ENCODE results near the gene RAB20. TPM values are rescaled to one million over a fixed set of nuclear protein-coding genes. Genes with fewer than 3 reads are reported as not detected.

The RAB20 gene
- polyA plus RNA-seq, 1 donor from 2014 or later = not detected

GRCh38 chr13:110503037-110503901 lies 58.3 kb downstream of the RAB20 start:
- H4K20me1 ChIP-seq (ENCODE audit: insufficient read depth) = no peaks in the 10 kb centered on the region
- H3K27me3 ChIP-seq (ENCODE audit: insufficient read depth, low read depth, low read length) = no peaks in the 10 kb centered on the region
- H3F3A ChIP-seq (ENCODE audit: insufficient read depth, low read length, poor library complexity, severe bottlenecking) = no peaks in the 10 kb centered on the region
- no peak overlapping the region for H3K27ac ChIP-seq (ENCODE audit: low read length)
- H3K9me3 ChIP-seq (ENCODE audit: low read length) = no peaks in the 10 kb centered on the region
- H3K4me2 ChIP-seq (ENCODE audit: low read length) = no peak overlapping the region
- H3K79me2 ChIP-seq (replicated peaks; ENCODE audit: insufficient read depth, low read length) = no peaks in the 10 kb centered on the region
- no peak overlapping the region for H3K9ac ChIP-seq (ENCODE audit: low read length)
- no peaks in the 10 kb centered on the region for H3K9me2 ChIP-seq (ENCODE audit: insufficient read depth, low read length)
- H3K36me3 ChIP-seq (ENCODE audit: insufficient read depth, low read length) = no peaks in the 10 kb centered on the region
- no peak for TF ChIP-seq EP300 (conservative IDR thresholded peaks at IDR 0.05; ENCODE audit: poor library complexity, severe bottlenecking)
- no peak for TF ChIP-seq EZH2 (IDR thresholded peaks at IDR 0.05; ENCODE audit: borderline replicate concordance, insufficient read depth, low read length, poor library complexity, severe bottlenecking)
- TF ChIP-seq REST (IDR thresholded peaks at IDR 0.05; ENCODE audit: borderline replicate concordance) = no peak
- TF ChIP-seq POLR2AphosphoS5 (IDR thresholded peaks at IDR 0.05) = no peak
- no peak overlapping the region for H3K4me3 ChIP-seq (ENCODE audit: low read length)
- H2AFZ ChIP-seq (ENCODE audit: low read depth, low read length) = no peak overlapping the region

- no peak overlapping the region for H3K27ac ChIP-seq (ENCODE audit: low read length)
- no peaks in the 10 kb centered on the region for H3K36me3 ChIP-seq (ENCODE audit: insufficient read depth, low read length)
- no peaks in the 10 kb centered on the region for H3K79me2 ChIP-seq (replicated peaks; ENCODE audit: insufficient read depth, low read length)
- no peaks in the 10 kb centered on the region for H3K9me2 ChIP-seq (ENCODE audit: insufficient read depth, low read length)
- no peaks in the 10 kb centered on the region for H3K27me3 ChIP-seq (ENCODE audit: insufficient read depth, low read depth, low read length)
- no peak overlapping the region for H3K9ac ChIP-seq (ENCODE audit: low read length)
- no peak overlapping the region for H3K4me3 ChIP-seq (ENCODE audit: low read length)
- H3K4me2 ChIP-seq (ENCODE audit: low read length) = no peak overlapping the region
- TF ChIP-seq SMC3 (conservative IDR thresholded peaks at IDR 0.05; ENCODE audit: poor library complexity) (no peak), CTCF (IDR thresholded peaks at IDR 0.05; ENCODE audit: poor library complexity, severe bottlenecking) (no peak), POLR2AphosphoS5 (IDR thresholded peaks at IDR 0.05) (no peak), RAD21 (conservative IDR thresholded peaks at IDR 0.05) (no peak), TAF1 (IDR thresholded peaks at IDR 0.05; ENCODE audit: low read depth) (no peak)
- no peaks in the 10 kb centered on the region for H4K20me1 ChIP-seq (ENCODE audit: insufficient read depth)
- H3K9me3 ChIP-seq (ENCODE audit: low read length) = no peaks in the 10 kb centered on the region
- H2AFZ ChIP-seq (ENCODE audit: low read depth, low read length) = no peak overlapping the region
- H3F3A ChIP-seq (ENCODE audit: insufficient read depth, low read length, poor library complexity, severe bottlenecking) = no peaks in the 10 kb centered on the region
Observed at GRCh38 chr13:110501188-110501587, 60.3 kb downstream of the RAB20 start.
